ENCODE measurements around the gene ZNF385B. TPM values are rescaled to one million over a fixed set of nuclear protein-coding genes. Genes with fewer than 3 reads are reported as not detected.

The ZNF385B gene
- total RNA-seq, 1 experiment from 2014 or later, result 0.28 TPM

DNA sequence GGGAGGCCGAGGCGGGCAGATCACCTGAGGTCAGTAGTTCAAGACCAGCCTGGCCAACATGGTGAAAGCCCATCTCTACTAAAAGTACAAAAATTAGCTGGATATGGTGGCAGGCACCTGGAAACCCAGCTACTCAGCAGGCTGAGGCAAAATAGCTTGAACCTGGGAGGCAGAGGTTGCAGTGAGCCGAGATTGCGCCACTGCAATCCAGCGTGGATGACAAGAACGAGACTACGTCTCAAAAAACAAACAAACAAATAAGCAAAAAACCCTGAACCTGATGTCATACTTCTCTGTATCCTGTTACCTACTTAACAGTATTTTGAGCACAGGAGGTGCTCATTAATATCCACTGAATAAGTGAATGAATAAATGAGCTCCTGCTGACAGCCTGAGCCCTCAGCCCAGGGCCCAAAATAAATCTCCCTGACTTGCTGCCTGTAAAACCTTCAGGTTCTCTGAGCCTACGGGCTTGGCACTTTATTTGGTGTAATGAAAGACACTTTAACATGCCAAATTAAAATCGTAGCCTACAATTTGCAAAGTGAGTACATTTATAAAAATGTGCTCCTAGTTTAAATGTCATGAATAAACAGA, 215.1 kb downstream of the ZNF385B start:
- ATAC-seq (no peak), DNase-seq (ENCODE audit: low read depth, low spot score) (no peak)
- in situ Hi-C loops (cut with HindIII; ENCODE audit: low pct_unique_long_range_greater_than_20kb, low sequenced_read_pairs) (no loop called here), intact Hi-C loops (cut with micrococcal nuclease; ENCODE audit: unreplicated experiment) (no loop called here)
- CTCF ChIA-PET, result no interaction called here
- no TSS peak for BruUV-seq (replicated peaks)
- H3K27me3 ChIP-seq (ENCODE audit: control insufficient read depth, insufficient read depth, low read length), result no peaks in the 10 kb centered on the region
- H3K4me3 ChIP-seq (ENCODE audit: low read depth in 2 of 2, low read length in 2 of 2), result no peak overlapping the region
- TF ChIP-seq POLR2AphosphoS5 (IDR thresholded peaks at IDR 0.05; ENCODE audit: low read depth, low read length), result no peak
- TF ChIP-seq, protein P1, sequence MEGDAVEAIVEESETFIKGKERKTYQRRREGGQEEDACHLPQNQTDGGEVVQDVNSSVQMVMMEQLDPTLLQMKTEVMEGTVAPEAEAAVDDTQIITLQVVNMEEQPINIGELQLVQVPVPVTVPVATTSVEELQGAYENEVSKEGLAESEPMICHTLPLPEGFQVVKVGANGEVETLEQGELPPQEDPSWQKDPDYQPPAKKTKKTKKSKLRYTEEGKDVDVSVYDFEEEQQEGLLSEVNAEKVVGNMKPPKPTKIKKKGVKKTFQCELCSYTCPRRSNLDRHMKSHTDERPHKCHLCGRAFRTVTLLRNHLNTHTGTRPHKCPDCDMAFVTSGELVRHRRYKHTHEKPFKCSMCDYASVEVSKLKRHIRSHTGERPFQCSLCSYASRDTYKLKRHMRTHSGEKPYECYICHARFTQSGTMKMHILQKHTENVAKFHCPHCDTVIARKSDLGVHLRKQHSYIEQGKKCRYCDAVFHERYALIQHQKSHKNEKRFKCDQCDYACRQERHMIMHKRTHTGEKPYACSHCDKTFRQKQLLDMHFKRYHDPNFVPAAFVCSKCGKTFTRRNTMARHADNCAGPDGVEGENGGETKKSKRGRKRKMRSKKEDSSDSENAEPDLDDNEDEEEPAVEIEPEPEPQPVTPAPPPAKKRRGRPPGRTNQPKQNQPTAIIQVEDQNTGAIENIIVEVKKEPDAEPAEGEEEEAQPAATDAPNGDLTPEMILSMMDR (IDR thresholded peaks at IDR 0.05), result no peak
- TF ChIP-seq, protein P2, sequence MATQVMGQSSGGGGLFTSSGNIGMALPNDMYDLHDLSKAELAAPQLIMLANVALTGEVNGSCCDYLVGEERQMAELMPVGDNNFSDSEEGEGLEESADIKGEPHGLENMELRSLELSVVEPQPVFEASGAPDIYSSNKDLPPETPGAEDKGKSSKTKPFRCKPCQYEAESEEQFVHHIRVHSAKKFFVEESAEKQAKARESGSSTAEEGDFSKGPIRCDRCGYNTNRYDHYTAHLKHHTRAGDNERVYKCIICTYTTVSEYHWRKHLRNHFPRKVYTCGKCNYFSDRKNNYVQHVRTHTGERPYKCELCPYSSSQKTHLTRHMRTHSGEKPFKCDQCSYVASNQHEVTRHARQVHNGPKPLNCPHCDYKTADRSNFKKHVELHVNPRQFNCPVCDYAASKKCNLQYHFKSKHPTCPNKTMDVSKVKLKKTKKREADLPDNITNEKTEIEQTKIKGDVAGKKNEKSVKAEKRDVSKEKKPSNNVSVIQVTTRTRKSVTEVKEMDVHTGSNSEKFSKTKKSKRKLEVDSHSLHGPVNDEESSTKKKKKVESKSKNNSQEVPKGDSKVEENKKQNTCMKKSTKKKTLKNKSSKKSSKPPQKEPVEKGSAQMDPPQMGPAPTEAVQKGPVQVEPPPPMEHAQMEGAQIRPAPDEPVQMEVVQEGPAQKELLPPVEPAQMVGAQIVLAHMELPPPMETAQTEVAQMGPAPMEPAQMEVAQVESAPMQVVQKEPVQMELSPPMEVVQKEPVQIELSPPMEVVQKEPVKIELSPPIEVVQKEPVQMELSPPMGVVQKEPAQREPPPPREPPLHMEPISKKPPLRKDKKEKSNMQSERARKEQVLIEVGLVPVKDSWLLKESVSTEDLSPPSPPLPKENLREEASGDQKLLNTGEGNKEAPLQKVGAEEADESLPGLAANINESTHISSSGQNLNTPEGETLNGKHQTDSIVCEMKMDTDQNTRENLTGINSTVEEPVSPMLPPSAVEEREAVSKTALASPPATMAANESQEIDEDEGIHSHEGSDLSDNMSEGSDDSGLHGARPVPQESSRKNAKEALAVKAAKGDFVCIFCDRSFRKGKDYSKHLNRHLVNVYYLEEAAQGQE (IDR thresholded peaks at IDR 0.05; ENCODE audit: insufficient read depth in 1 of 2, low read depth in 2 of 2, low read length in 1 of 2), result no peak
- no peak for TF ChIP-seq SIN3A (IDR thresholded peaks at IDR 0.05; ENCODE audit: borderline replicate concordance, insufficient read depth, low read depth, low read length)
- TF ChIP-seq TCF7L2 (IDR thresholded peaks at IDR 0.05; ENCODE audit: low read depth, low read length), result no peak
- POLR2A ChIA-PET, result no interaction called here
- H3K27ac ChIP-seq (ENCODE audit: low read length), result no peak overlapping the region
- H3K9me3 ChIP-seq (ENCODE audit: control insufficient read depth, insufficient read depth, low read depth, low read length), result no peaks in the 10 kb centered on the region
- no peaks in the 10 kb centered on the region for H3K4me1 ChIP-seq (ENCODE audit: control insufficient read depth, insufficient read depth, low read length)
- no peaks in the 10 kb centered on the region for H3K36me3 ChIP-seq (ENCODE audit: control insufficient read depth, insufficient read depth, low read length)

DNA sequence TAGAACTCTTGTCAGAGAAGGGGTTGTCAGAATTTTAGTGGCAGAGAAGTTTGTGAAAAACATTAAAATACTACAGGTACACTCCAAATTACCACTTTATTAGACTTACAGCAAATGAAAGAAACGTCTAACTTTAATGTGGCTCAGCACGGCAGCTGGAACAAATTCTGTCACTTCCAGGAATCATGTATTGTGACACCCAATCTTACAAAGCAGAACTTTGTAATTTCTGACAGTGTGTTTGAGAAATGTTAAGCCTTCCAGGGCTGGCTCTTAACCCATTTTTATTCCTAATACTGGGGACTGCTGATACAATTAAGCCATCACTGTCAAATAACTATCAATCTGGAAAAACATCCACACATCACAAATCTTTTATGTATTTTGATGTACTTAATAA, 216.4 kb downstream of the ZNF385B start:
- POLR2A ChIA-PET, result no interaction called here

More for the DNA sequence above, 216.4 kb downstream of the ZNF385B start:
- DNase-seq (ENCODE audit: low read depth, low spot score), result no peak
- H3K9me3 ChIP-seq (ENCODE audit: control insufficient read depth, insufficient read depth, low read depth, low read length), result no peaks in the 10 kb centered on the region
- H3K27ac ChIP-seq (ENCODE audit: low read length), result no peak overlapping the region
- no peaks in the 10 kb centered on the region for H3K36me3 ChIP-seq (ENCODE audit: control insufficient read depth, insufficient read depth, low read length)
- H3K4me1 ChIP-seq (ENCODE audit: control insufficient read depth, insufficient read depth, low read length), result no peaks in the 10 kb centered on the region
- H3K27me3 ChIP-seq (ENCODE audit: control insufficient read depth, insufficient read depth, low read length), result no peaks in the 10 kb centered on the region
- in situ Hi-C loops (cut with HindIII; ENCODE audit: low pct_unique_long_range_greater_than_20kb, low sequenced_read_pairs) (no loop called here), intact Hi-C loops (cut with micrococcal nuclease; ENCODE audit: unreplicated experiment) (no loop called here)
- CTCF ChIA-PET, result no interaction called here
- no peak overlapping the region for H3K4me3 ChIP-seq (ENCODE audit: low read depth in 2 of 2, low read length in 2 of 2)
- TF ChIP-seq, protein P2 (IDR thresholded peaks at IDR 0.05; ENCODE audit: insufficient read depth in 1 of 2, low read depth in 2 of 2, low read length in 1 of 2), result no peak
- TF ChIP-seq, protein P1 (IDR thresholded peaks at IDR 0.05), result no peak
- TF ChIP-seq POLR2AphosphoS5 (IDR thresholded peaks at IDR 0.05; ENCODE audit: low read depth, low read length) (no peak), TCF7L2 (IDR thresholded peaks at IDR 0.05; ENCODE audit: low read depth, low read length) (no peak), SIN3A (IDR thresholded peaks at IDR 0.05; ENCODE audit: borderline replicate concordance, insufficient read depth, low read depth, low read length) (no peak)
- no TSS peak for BruUV-seq (replicated peaks)
- no peak for ATAC-seq

All from Panc1 (cell line).